Pancreas (tissue), 10 donors: Measurements from ENCODE around the gene PRELP. TPM values are rescaled to one million over a fixed set of nuclear protein-coding genes. Genes with fewer than 3 reads are reported as not detected.
"Not testable (repeated sequence)": the region's sequence is repeated elsewhere in the genome, so short reads cannot be mapped to it uniquely, and the experiment has no call there.

Source experiments
- ATAC-seq, 4 donors: fragments of 200-7000 bp; cut with Tn5 transposase; one replicate each; pipeline versions ENCODE4 v1.8.0 to v1.9.1; 2020; ENCODE audit warnings: mild to moderate bottlenecking in 4 of 4, moderate library complexity in 4 of 4
- DNase-seq, 6 donors: peaks; one replicate each; pipeline ENCODE4 v3.0.0-alpha.2; 2020
- FAIRE-seq: peaks from 2 replicates; lab custom pipeline; 2012; peaks lifted over from hg19 to GRCh38; lab: Jason Lieb, UNC
- H3K27ac ChIP-seq, 4 donors: fragments of 200-600 bp; sonication (generic); 1 replicate in 3 of 4; 2 replicates in 1 of 4; pipeline versions ENCODE4 v1.5.0 to v1.8.0; 2020
- H3K27me3 ChIP-seq, 4 donors: fragments of 200-600 bp; one replicate each; pipeline ENCODE4 v1.8.0; 2021
- H3K36me3 ChIP-seq, 3 donors: fragments of 200-600 bp; sonication (generic) in 1 of 3; one replicate each; pipeline versions ENCODE4 v1.5.0 to v1.8.0; 2020 to 2021
- H3K4me1 ChIP-seq, 3 donors: fragments of 200-600 bp; one replicate each; pipeline ENCODE4 v1.8.0; 2021
- H3K4me3 ChIP-seq, 4 donors: fragments of 200-600 bp; sonication (generic) in 2 of 4; one replicate each; pipeline versions ENCODE4 v1.5.0 to v1.8.0; 2020 to 2021
- H3K9me3 ChIP-seq, 4 donors: fragments of 200-600 bp; one replicate each; pipeline ENCODE4 v1.8.0; 2021
- WGBS, 2 donors: extraction: QIAGEN DNeasy Blood & Tissue Kit; methylation state at CpG; one replicate each; pipeline ENCODE4 v1.1.7; 2013; 5-methylcytosine and 5-hydroxymethylcytosine counted together
- intact Hi-C, 3 donors: fragments of 100-400 bp; cut with DNase I; formaldehyde crosslinking; loops; one replicate each; pipeline versions ENCODE4 v1.11.1 to v1.14.2; 2022
- polyA plus RNA-seq, 2 donors: library from polyadenylated mRNA; stranded (reverse); fragments of 200-250 nt; gene quantifications; one replicate each; pipeline ENCODE4 v1.2.3, GENCODE V29; 2013
- total RNA-seq, 6 donors: library from RNA; stranded (reverse); fragmentation: NEBNext Ultra II Directional in 4 of 6; extraction: Animal tissue kit (Norgen Biotek cat#: 25700) in 4 of 6; gene quantifications; one replicate each; pipeline versions ENCODE4 v1.2.1 to v1.2.4, GENCODE V29; 2021 to 2023
- TF ChIP-seq, protein P1 (sequence below), 4 donors: fragments of 200-600 bp; sonication (generic) in 3 of 4; IDR thresholded peaks; one replicate each; pipeline versions ENCODE4 v1.5.0 to v1.8.0; 2021; ENCODE audit warnings: antibody characterized with exemption in 4 of 4
- donor health status: healthy with polysubstance abuse.
- donor health status: DM: no; HTN: no; CAD: no; lungs with moderate emphysema.
- donor health status: DM: no; HTN: no; CAD: no.
- donor health status: control.
- donor health status: control.
- donor health status: Bipolar disorder and iron deficiency.
- donor health status: DM: yes; HTN: yes; CAD: no.
- donor health status: DM: no; HTN: no; CAD: no.
- donor health status: DM: no; HTN: no; CAD: no.
- donor health status: DM: yes; HTN: yes; CAD: no.

Gene PRELP
- total and polyA plus RNA-seq, 8 donors = 1.2 to 6.6 (median 3.0) TPM

- intact Hi-C loops = no loop called here
- no peak overlapping the region for H3K27ac ChIP-seq
- no peak for FAIRE-seq
Measured at GRCh38 chr1:203513585-203514031, 38.0 kb downstream of the PRELP start.

GRCh38 chr1:203516184-203516583 lies 40.6 kb downstream of the PRELP start:
- no peak overlapping the region for H3K4me3 ChIP-seq
- WGBS, 2 donors = 91 to 93% methylated on average over 9 of the region's 9 CpGs
- intact Hi-C loops = no loop called here
- peaks cover 6 to 24% (median 12%) of the 10 kb centered on the region in 3 donors for H3K4me1 ChIP-seq
- TF ChIP-seq, protein P1, sequence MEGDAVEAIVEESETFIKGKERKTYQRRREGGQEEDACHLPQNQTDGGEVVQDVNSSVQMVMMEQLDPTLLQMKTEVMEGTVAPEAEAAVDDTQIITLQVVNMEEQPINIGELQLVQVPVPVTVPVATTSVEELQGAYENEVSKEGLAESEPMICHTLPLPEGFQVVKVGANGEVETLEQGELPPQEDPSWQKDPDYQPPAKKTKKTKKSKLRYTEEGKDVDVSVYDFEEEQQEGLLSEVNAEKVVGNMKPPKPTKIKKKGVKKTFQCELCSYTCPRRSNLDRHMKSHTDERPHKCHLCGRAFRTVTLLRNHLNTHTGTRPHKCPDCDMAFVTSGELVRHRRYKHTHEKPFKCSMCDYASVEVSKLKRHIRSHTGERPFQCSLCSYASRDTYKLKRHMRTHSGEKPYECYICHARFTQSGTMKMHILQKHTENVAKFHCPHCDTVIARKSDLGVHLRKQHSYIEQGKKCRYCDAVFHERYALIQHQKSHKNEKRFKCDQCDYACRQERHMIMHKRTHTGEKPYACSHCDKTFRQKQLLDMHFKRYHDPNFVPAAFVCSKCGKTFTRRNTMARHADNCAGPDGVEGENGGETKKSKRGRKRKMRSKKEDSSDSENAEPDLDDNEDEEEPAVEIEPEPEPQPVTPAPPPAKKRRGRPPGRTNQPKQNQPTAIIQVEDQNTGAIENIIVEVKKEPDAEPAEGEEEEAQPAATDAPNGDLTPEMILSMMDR (IDR thresholded peaks at IDR 0.05) = no peak
- no peaks in the 10 kb centered on the region for H3K9me3 ChIP-seq
- FAIRE-seq (no peak), DNase-seq (no peak), ATAC-seq (no peak)
- H3K36me3 ChIP-seq = no peaks in the 10 kb centered on the region
- no peak overlapping the region for H3K27ac ChIP-seq
- H3K27me3 ChIP-seq = no peaks in the 10 kb centered on the region

More at GRCh38 chr1:203513585-203514031, 38.0 kb downstream of the PRELP start:
- WGBS, 2 donors = 83 to 89% methylated on average over 9 of the region's 9 CpGs
- no peak overlapping the region for H3K4me3 ChIP-seq
- no peaks in the 10 kb centered on the region for H3K9me3 ChIP-seq
- TF ChIP-seq, protein P1 (IDR thresholded peaks at IDR 0.05) = no peak
- peaks cover 0 to 3% (median under 1%) of the 10 kb centered on the region in 3 donors for H3K4me1 ChIP-seq
- DNase-seq = no peak
- no peak for ATAC-seq
- no peaks in the 10 kb centered on the region for H3K36me3 ChIP-seq
- no peaks in the 10 kb centered on the region for H3K27me3 ChIP-seq

GRCh38 chr1:203516906-203517305 lies 41.3 kb downstream of the PRELP start:
- no peak overlapping the region for H3K27ac ChIP-seq
- DNase-seq (no peak), ATAC-seq (no peak), FAIRE-seq (no peak)
- intact Hi-C loops = no loop called here
- WGBS, 2 donors = 75 to 78% methylated on average over 5 of the region's 5 CpGs
- H3K9me3 ChIP-seq = no peaks in the 10 kb centered on the region
- no peaks in the 10 kb centered on the region for H3K27me3 ChIP-seq
- H3K4me1 ChIP-seq = peaks cover 11 to 31% (median 15%) of the 10 kb centered on the region in 3 donors
- H3K4me3 ChIP-seq = no peak overlapping the region
- TF ChIP-seq, protein P1 (IDR thresholded peaks at IDR 0.05) = no peak
- H3K36me3 ChIP-seq = no peaks in the 10 kb centered on the region

DNA sequence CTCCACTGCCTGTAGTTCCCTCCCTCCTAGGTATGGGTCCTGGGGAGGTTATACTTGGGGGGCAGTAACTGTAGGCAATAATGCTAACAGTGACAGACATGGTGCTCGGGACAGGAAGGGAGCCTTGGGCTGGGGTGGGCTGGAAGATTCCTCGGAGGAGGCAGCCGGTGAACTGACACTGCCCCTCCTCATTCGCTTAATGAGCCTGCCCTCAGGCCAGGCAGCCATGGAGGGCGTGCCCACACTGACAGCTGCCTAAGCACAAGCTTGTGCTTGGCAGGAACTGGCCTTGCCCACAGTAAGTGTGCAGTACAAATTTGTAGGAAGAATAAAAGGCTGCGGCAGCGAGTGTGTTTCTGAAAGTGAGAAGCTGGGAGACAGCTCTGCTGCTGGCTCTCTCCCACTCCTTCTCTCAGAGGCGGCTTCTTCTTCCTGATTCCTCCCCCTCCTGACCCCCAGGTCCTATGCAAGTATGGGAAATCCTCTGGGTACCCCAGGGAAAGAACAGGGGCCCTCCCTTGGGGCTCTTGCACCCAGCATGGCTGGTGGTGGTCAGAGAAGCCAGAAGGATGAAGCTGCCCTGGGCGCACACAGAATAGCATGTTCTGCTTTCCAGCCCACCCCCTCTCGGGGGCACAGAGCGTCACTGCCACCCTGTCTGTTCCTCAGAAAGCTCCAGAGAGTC lies 42.0 kb downstream of the PRELP start:
- Histone ChIP-seq H3K4me1 (peaks cover 11 to 32% (median 15%) of the 10 kb centered on the region in 3 donors), H3K27me3 (no peaks in the 10 kb centered on the region), H3K9me3 (no peaks in the 10 kb centered on the region), H3K4me3 (no peak overlapping the region), H3K27ac (no peak overlapping the region), H3K36me3 (no peaks in the 10 kb centered on the region)
- intact Hi-C loops = no loop called here
- TF ChIP-seq, protein P1 (IDR thresholded peaks at IDR 0.05) = no peak
- no peak for ATAC-seq
- no peak for DNase-seq
- FAIRE-seq = no peak
- 91 to 96% methylated on average over 11 of the region's 11 CpGs for WGBS, 2 donors

DNA sequence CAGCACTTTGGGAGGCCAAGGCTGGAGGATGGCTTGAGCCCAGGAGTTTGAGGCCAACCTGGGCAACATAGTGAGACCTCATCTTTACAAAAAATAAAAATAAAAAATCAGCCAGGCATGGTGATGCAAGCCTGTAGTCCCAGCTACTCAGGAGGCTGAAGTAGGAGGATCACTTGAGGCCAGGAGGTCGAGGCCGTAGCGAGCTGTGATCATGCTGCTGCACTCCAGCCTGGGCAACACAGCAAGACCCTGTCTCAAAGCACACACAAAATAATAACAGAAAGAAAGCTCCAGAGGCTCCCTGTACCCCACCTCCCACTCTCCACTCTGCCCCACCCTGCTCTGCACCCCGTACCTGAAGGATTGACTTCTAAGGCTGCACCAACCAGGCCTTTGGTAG lies 42.5 kb downstream of the PRELP start:
- H3K9me3 ChIP-seq, intact Hi-C loops, FAIRE-seq, DNase-seq, H3K27ac ChIP-seq, H3K36me3 ChIP-seq, H3K27me3 ChIP-seq, ATAC-seq, H3K4me3 ChIP-seq: not testable (repeated sequence)
- peaks cover 11 to 32% (median 15%) of the 10 kb centered on the region in 3 donors for H3K4me1 ChIP-seq
- 88 to 99% methylated on average over 4 of the region's 4 CpGs for WGBS, 2 donors
